ENCODE data around the gene BANF2. TPM values are rescaled to one million over a fixed set of nuclear protein-coding genes. Genes with fewer than 3 reads are reported as not detected.
"Not testable (repeated sequence)": the region's sequence is repeated elsewhere in the genome, so short reads cannot be mapped to it uniquely, and the experiment has no call there.

Gene BANF2
- total RNA-seq, 1 experiment from 2014 or later: not detected

DNA sequence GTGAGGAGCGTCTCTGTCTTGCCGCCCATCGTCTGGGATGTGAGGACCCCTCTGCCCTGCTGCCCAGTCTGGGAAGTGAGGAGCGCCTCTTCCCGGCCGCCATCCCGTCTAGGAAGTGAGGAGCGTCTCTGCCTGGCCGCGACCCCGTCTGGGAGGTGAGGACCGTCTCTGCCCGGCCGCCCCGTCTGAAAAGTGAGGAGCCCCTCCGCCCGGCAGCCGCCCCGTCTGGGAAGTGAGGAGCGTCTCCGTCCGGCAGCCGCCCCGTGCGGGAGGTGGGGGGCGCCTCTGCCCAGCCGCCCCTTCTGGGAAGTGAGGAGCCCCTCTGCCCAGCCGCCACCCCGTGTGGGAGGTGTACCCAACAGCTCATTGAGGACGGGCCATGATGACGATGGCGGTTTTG is 79.2 kb downstream of the BANF2 start:
- H2AFZ ChIP-seq (ENCODE audit: low read depth, low read length, poor library complexity, severe bottlenecking); H3K4me3 ChIP-seq (replicated peaks in 1 of 2; ENCODE audit: low read depth in 1 of 2, low read length in 2 of 2); H3K27ac ChIP-seq (ENCODE audit: low read depth, low read length); CTCF ChIA-PET; H3K36me3 ChIP-seq (ENCODE audit: control insufficient read depth in 1 of 2, insufficient read depth in 2 of 2, low read length in 2 of 2); RAD21 ChIA-PET (ENCODE audit: low non-redundant PET in 1 of 2, low total read pairs in 2 of 2, uncharacterized antibody in 2 of 2, unreplicated experiment in 2 of 2); H3K79me2 ChIP-seq (ENCODE audit: insufficient read depth, low read length); ATAC-seq; H3K9me3 ChIP-seq (ENCODE audit: control insufficient read depth in 1 of 2, insufficient read depth in 1 of 2, low read depth in 1 of 2, low read length in 2 of 2); BruUV-seq (replicated peaks); H3K27me3 ChIP-seq (ENCODE audit: insufficient read depth, low read length); H4K20me1 ChIP-seq (ENCODE audit: insufficient read depth); H3K9ac ChIP-seq (ENCODE audit: low read length); intact Hi-C loops (cut with micrococcal nuclease); H3K4me1 ChIP-seq (ENCODE audit: control insufficient read depth in 1 of 2, insufficient read depth in 2 of 2, low read length in 2 of 2); H3K9me2 ChIP-seq (ENCODE audit: insufficient read depth); POLR2A ChIA-PET; DNase-seq (ENCODE audit: low read depth, low spot score); H3K4me2 ChIP-seq (ENCODE audit: low read length): not testable (repeated sequence)

DNA sequence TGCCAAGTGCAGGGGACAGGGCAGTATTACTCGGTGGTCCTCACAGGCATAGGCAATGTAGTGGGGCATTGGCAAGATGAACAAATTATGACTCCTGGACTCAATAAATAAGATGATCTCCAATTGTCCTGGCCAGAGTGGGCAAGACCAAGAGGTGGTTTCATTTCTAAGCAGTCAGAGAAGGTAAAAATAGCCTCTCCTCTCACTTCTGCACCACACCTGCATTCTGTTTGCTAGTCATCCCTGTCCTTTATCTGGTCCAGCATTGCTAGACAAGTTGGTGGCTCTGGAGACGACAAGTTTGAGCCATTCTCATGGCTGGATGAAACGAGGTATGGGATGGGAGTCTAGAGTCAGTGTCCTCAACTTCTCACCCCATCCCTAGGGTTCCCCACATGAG is 83.0 kb downstream of the BANF2 start:
- POLR2A ChIA-PET: no interaction called here
- no peak overlapping the region for H3K9ac ChIP-seq (ENCODE audit: low read length)
- H3K27me3 ChIP-seq (ENCODE audit: insufficient read depth, low read length): no peaks in the 10 kb centered on the region
- DNase-seq (ENCODE audit: low read depth, low spot score): no peak
- H3K36me3 ChIP-seq (ENCODE audit: control insufficient read depth in 1 of 2, insufficient read depth in 2 of 2, low read length in 2 of 2): no peaks in the 10 kb centered on the region
- ATAC-seq: no peak
- H3K9me3 ChIP-seq (ENCODE audit: control insufficient read depth in 1 of 2, insufficient read depth in 1 of 2, low read depth in 1 of 2, low read length in 2 of 2): no peaks in the 10 kb centered on the region
- CTCF ChIA-PET: no interaction called here
- RAD21 ChIA-PET (ENCODE audit: low non-redundant PET in 1 of 2, low total read pairs in 2 of 2, uncharacterized antibody in 2 of 2, unreplicated experiment in 2 of 2): no interaction called here
- no peak overlapping the region for H3K4me2 ChIP-seq (ENCODE audit: low read length)
- no peak overlapping the region for H3K4me3 ChIP-seq (replicated peaks in 1 of 2; ENCODE audit: low read depth in 1 of 2, low read length in 2 of 2)
- intact Hi-C loops (cut with micrococcal nuclease): no loop called here
- no peaks in the 10 kb centered on the region for H3K4me1 ChIP-seq (ENCODE audit: control insufficient read depth in 1 of 2, insufficient read depth in 2 of 2, low read length in 2 of 2)
- H3K9me2 ChIP-seq (ENCODE audit: insufficient read depth): no peaks in the 10 kb centered on the region
- H4K20me1 ChIP-seq (ENCODE audit: insufficient read depth): no peaks in the 10 kb centered on the region
- no TSS peak for BruUV-seq (replicated peaks)
- H2AFZ ChIP-seq (ENCODE audit: low read depth, low read length, poor library complexity, severe bottlenecking): no peak overlapping the region
- no peak overlapping the region for H3K27ac ChIP-seq (ENCODE audit: low read depth, low read length)
- no peaks in the 10 kb centered on the region for H3K79me2 ChIP-seq (ENCODE audit: insufficient read depth, low read length)
- no peak for TF ChIP-seq JUND (IDR thresholded peaks at IDR 0.05)
- TF ChIP-seq, protein P1, sequence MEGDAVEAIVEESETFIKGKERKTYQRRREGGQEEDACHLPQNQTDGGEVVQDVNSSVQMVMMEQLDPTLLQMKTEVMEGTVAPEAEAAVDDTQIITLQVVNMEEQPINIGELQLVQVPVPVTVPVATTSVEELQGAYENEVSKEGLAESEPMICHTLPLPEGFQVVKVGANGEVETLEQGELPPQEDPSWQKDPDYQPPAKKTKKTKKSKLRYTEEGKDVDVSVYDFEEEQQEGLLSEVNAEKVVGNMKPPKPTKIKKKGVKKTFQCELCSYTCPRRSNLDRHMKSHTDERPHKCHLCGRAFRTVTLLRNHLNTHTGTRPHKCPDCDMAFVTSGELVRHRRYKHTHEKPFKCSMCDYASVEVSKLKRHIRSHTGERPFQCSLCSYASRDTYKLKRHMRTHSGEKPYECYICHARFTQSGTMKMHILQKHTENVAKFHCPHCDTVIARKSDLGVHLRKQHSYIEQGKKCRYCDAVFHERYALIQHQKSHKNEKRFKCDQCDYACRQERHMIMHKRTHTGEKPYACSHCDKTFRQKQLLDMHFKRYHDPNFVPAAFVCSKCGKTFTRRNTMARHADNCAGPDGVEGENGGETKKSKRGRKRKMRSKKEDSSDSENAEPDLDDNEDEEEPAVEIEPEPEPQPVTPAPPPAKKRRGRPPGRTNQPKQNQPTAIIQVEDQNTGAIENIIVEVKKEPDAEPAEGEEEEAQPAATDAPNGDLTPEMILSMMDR (IDR thresholded peaks at IDR 0.05 in 2 of 3, conservative IDR thresholded peaks at IDR 0.05 in 1 of 3; ENCODE audit: borderline replicate concordance in 1 of 3, insufficient read depth in 1 of 3, low read depth in 2 of 3, low read length in 2 of 3): no peak
- no peak for TF ChIP-seq SP1 (IDR thresholded peaks at IDR 0.05; ENCODE audit: low read depth)
- TF ChIP-seq, protein P2, sequence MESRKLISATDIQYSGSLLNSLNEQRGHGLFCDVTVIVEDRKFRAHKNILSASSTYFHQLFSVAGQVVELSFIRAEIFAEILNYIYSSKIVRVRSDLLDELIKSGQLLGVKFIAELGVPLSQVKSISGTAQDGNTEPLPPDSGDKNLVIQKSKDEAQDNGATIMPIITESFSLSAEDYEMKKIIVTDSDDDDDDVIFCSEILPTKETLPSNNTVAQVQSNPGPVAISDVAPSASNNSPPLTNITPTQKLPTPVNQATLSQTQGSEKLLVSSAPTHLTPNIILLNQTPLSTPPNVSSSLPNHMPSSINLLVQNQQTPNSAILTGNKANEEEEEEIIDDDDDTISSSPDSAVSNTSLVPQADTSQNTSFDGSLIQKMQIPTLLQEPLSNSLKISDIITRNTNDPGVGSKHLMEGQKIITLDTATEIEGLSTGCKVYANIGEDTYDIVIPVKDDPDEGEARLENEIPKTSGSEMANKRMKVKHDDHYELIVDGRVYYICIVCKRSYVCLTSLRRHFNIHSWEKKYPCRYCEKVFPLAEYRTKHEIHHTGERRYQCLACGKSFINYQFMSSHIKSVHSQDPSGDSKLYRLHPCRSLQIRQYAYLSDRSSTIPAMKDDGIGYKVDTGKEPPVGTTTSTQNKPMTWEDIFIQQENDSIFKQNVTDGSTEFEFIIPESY (IDR thresholded peaks at IDR 0.05; ENCODE audit: extremely low read depth, insufficient replicate concordance, low read length): no peak
- TF ChIP-seq SIN3A (IDR thresholded peaks at IDR 0.05; ENCODE audit: low read depth): no peak
- TF ChIP-seq ZFX (IDR thresholded peaks at IDR 0.05): no peak
- TF ChIP-seq, protein P3, sequence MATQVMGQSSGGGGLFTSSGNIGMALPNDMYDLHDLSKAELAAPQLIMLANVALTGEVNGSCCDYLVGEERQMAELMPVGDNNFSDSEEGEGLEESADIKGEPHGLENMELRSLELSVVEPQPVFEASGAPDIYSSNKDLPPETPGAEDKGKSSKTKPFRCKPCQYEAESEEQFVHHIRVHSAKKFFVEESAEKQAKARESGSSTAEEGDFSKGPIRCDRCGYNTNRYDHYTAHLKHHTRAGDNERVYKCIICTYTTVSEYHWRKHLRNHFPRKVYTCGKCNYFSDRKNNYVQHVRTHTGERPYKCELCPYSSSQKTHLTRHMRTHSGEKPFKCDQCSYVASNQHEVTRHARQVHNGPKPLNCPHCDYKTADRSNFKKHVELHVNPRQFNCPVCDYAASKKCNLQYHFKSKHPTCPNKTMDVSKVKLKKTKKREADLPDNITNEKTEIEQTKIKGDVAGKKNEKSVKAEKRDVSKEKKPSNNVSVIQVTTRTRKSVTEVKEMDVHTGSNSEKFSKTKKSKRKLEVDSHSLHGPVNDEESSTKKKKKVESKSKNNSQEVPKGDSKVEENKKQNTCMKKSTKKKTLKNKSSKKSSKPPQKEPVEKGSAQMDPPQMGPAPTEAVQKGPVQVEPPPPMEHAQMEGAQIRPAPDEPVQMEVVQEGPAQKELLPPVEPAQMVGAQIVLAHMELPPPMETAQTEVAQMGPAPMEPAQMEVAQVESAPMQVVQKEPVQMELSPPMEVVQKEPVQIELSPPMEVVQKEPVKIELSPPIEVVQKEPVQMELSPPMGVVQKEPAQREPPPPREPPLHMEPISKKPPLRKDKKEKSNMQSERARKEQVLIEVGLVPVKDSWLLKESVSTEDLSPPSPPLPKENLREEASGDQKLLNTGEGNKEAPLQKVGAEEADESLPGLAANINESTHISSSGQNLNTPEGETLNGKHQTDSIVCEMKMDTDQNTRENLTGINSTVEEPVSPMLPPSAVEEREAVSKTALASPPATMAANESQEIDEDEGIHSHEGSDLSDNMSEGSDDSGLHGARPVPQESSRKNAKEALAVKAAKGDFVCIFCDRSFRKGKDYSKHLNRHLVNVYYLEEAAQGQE (IDR thresholded peaks at IDR 0.05; ENCODE audit: low read depth): no peak
- TF ChIP-seq EZH2 (IDR thresholded peaks at IDR 0.05): no peak
- no peak for TF ChIP-seq CBX3 (IDR thresholded peaks at IDR 0.05; ENCODE audit: low read depth)
- no peak for TF ChIP-seq TCF7L2 (IDR thresholded peaks at IDR 0.05; ENCODE audit: borderline replicate concordance, extremely low read depth, insufficient read depth, insufficient read length)
- no peak for TF ChIP-seq FOSL1 (IDR thresholded peaks at IDR 0.05; ENCODE audit: low read depth)
- no peak for TF ChIP-seq ELF1 (IDR thresholded peaks at IDR 0.05; ENCODE audit: borderline replicate concordance, low read depth)
- no peak for TF ChIP-seq ZNF274 (IDR thresholded peaks at IDR 0.05; ENCODE audit: low read depth, low read length)
- TF ChIP-seq, protein P4, sequence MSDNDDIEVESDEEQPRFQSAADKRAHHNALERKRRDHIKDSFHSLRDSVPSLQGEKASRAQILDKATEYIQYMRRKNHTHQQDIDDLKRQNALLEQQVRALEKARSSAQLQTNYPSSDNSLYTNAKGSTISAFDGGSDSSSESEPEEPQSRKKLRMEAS (IDR thresholded peaks at IDR 0.05): no peak

All from HCT116 (cell line).